HG03565 (cell line): ENCODE results near the gene FAM193A.

Experiments
- ATAC-seq: cut with Tn5 transposase; IDR thresholded peaks from one replicate; pipeline ENCODE4 v1.9.1; 2021; ENCODE audit warnings: mild to moderate bottlenecking, moderate library complexity; ENCODE audit not compliant: unreplicated experiment

Gene FAM193A

DNA sequence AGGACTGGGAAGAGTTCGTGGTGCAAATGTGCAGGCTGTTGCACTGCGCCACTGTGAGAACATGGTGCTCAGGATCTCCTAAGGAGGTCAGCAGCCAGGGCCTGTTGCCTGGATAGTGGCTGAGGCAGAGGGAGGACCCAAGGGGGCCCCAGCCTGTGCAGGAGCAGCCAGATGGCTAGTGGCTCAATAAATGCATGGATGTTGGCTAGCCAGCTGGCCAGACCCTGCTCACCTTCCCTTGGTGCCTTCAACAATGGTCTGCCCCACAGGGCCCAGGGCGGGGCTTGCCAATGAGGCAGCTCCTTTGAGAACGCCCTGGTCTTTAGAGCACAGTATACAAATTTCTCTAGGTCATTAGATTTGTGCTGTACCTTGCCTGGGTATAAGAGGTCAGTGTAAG lies 152.2 kb downstream of the FAM193A start:
- no peak for ATAC-seq

DNA sequence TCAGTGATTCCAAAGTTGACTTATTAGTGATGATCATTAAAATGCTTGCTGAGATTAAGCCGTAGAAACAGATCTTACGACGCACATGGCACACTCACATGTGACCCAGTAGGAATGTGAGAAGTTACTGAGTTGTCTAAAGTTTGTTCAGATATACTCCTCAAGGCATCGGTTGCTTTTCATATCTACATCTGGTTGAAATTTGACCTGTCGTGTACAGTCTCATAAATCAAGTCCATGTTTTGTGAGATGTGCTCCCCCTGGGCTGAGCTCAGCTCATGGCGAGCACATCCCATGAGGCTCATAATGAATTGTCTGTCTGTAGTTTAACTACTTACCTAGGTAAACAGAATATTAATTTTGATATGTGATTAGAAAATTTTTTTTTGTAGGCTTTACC lies 152.7 kb downstream of the FAM193A start:
- ATAC-seq: no peak

DNA sequence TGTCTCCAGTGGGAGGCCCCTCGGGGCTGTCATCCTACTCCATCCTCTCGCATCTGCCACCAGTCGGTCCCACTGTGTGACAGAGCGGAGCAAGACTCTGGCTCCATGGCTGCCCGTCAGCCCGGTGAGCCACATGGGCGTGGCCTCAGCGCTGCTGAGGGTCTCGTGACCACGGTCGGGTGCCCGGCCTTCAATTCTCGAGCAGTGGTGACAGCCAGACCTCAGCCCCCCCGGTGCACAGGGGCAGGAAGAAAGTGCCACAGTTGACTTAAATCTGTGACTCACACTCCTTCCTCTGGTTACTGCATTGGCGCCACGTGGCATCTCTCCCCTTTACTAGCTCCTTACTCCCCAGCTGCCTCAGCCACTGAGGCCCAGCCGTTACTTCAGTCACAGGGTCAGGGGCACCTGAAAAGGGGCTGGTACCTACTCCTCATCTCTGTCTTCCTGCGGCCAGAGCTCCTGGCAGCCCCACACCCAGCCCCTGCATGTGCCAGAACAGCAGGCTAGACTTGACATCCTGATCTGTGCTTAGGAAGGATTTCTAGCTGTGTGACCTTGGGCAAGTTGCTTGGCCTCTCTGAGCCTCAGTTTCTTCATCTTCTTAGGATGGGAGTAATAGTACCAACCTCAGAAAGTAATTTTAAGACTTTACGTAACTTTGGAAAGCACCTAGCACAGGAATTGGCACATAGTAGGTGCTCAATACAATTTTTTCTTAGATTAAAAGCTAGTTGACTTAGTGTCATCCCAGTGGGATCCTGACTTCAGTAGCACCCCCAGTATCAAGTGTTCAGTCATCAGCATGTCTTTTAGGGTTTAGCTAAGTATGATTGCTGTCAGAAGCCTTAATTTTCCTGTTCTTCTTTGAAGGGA lies 153.6 kb downstream of the FAM193A start:
- ATAC-seq: peak; percentile 42

GRCh38 chr4:2691313-2691712 lies 154.9 kb downstream of the FAM193A start:
- ATAC-seq: no peak

DNA sequence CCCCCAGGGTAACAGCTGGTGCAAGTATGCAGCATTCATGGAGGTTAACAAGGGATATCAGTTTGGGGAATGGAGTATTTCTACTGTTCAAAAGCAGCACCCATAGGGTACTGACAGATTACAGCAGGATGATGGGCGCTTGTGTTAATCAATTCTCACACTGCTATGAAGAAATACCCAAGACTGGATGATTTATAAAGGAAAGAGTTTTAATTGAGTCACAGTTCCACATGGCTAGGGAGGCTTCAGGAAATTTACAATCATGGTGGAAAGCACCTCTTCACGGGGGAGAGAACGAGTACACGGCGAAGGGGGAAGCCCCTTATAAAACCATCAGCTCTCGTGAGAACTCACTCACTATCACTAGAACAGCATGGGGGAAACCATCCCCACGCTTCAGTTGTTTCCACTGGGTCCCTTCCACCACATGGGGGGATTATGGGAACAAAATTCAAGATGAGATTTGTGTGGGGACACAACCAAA lies 155.5 kb downstream of the FAM193A start:
- ATAC-seq: no peak

- ATAC-seq: no peak
Observed at GRCh38 chr4:2694691-2695090, 158.2 kb downstream of the FAM193A start.

- ATAC-seq: no peak
Observed at GRCh38 chr4:2695346-2696060, 159.1 kb downstream of the FAM193A start.

DNA sequence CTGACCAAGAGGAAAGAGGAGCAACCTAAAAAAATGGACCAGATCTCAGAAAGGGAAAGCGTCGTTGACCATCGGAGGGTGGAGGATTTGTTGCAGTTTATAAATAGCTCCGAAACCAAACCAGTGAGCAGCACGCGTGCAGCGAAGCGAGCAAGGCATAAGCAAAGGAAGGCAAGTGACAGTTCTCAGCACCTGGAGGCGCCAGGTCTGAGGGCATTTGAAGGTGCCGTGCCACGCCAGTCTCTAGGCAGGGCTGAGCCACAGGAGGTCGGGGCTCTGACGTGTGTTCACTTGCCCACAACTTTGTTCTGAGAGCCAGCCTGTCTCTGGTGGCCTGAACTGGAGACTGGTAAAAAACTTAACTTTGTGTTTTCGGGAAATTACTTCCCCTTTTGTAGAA lies 160.0 kb downstream of the FAM193A start:
- ATAC-seq: peak; percentile 79

- no peak for ATAC-seq
Observed at GRCh38 chr4:2697995-2698414, 161.6 kb downstream of the FAM193A start.

- no peak for ATAC-seq
Observed at GRCh38 chr4:2698504-2698903, 162.1 kb downstream of the FAM193A start.

DNA sequence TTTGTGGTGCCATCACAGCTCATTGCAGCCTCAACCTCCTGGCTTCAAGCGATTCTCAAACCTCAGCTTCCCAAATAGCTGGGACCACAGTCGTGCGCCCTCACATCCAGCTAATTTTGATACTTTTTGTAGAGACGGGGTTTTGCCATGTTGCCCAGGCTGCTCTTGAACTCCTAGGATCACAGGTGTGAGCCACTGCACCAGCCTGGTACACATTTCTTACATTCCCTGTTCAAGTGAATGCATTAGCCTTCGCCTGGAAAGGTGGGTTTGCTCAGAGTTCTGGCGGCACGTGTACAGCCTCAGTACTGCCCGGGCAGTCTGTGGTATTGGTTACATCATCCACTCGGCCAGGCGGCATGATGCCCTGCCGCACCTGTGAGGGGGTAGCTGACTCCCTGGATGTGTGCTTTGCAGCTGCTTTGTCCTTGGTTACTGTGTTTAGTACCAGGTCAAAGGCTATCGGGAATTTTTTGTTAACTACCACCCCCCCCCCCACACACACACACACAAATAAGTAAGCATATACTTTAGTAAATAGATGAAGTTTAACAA lies 162.6 kb downstream of the FAM193A start:
- no peak for ATAC-seq

DNA sequence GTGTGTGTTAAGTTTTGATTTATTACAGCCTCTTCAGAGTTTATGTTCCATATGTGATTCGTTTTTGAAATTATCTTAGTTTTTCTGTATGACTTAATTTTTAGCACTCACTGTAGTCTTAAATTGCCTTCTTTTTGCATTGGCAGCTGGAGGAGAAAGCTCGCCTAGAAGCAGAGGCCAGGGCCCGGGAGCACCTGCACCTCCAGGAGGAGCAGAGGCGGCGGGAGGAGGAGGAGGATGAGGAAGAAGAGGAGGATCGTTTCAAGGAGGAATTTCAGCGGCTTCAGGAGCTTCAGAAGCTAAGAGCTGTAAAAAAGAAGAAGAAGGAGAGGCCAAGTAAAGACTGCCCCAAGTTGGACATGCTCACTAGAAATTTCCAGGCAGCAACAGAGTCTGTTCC lies 163.1 kb downstream of the FAM193A start:
- no peak for ATAC-seq

GRCh38 chr4:2700031-2700430 lies 163.6 kb downstream of the FAM193A start:
- ATAC-seq: no peak

- no peak for ATAC-seq
Observed at GRCh38 chr4:2702361-2702760, 165.9 kb downstream of the FAM193A start.

- ATAC-seq: no peak
Observed at GRCh38 chr4:2702770-2703169, 166.3 kb downstream of the FAM193A start.

DNA sequence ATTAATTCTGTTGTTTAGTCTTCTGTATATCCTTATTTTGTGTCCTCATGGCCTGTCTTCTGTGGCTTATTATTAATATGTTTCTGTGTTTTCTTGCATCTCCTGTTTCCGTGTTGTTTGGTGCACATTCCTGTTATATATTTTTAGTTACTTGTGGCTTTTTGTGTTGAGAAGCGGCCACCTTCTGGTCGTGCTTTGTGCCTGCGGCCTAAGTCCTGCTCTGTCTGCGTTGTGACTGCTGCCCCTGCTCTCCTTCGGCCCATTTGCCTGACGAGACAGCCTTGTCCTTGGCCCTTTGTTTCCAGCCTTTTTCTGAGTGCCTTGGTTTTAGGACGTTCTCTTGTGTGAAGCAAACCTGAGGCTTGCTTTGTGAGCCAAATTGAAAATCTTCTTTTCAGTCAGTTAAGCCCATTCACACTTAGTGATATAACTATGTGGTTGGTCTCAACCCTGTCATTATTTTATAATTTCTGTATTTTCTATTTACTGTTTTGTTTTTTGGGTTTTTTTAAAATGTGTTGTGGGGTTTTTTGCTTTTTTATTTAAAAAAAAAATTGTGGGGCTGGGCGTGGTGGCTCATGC lies 175.9 kb downstream of the FAM193A start:
- ATAC-seq: no peak

- no peak for ATAC-seq
Observed at GRCh38 chr4:2713337-2713736, 176.9 kb downstream of the FAM193A start.

DNA sequence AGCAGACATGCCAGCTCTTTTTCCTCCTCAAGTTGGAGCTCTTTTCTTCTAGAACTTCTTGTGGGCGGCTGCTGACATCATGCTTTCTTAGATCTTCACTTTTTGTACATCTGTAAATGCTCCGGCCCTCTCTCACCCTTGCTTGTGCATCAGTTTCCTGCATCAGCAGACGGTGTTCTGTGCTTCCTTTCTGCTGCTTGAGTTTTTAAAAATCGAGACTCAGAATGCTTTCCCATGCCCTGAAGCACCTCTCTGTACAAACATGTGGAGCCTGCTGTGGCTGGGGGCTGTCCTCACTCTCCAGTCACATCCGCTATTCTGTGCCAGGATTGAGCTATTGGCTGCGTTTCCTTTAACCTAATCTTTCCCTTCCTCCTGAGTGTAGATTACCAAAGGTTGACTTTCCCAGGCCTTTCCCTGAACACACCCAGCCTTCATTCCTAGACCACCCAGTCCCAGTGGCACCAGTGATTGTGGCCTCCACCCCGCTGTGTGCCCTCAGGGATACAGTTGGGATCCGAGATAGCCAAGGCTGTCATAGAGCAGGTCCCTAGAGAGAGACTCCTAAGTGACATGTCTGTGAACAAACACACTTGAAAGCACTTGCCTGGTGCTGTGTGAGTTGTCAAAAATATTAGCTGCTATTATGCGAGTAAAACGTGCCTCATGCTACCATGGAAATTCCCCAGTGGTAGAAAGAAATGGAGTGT lies 177.8 kb downstream of the FAM193A start:
- no peak for ATAC-seq

GRCh38 chr4:2714918-2715317 lies 178.5 kb downstream of the FAM193A start:
- no peak for ATAC-seq

GRCh38 chr4:2715426-2715825 lies 179.0 kb downstream of the FAM193A start:
- ATAC-seq: no peak

DNA sequence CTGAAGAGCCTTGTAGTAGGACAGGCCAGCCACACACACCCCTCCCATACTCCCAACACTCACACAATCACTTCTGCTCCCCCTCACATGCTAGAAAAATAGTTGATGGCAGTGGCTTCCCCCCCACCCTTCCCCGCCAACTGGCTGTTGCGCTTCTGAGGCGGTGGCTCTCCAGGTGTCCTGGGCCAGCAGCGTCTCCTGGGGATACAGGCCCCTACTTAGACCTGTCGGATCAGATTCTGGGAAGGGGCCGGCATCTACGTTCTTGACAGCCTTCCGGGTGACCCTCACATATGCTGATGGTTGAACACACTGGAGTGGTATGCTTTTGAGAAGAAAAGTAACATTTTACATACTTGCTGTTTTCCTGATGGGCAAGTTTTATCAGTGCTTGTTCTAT lies 179.8 kb downstream of the FAM193A start:
- no peak for ATAC-seq
